NCI-H2171 treated with DMSO at 0.1 percent for 48 hours (cell line): ENCODE data around the gene LCN2.
"Not testable (repeated sequence)": the region's sequence is repeated elsewhere in the genome, so short reads cannot be mapped to it uniquely, and the experiment has no call there.

Experiments
- DNase-seq: peaks from one replicate; lab custom pipeline; 2025; lab: John Stamatoyannopoulos, UW

Gene LCN2

GRCh38 chr9:128167209-128167608 is 18.0 kb downstream of the LCN2 start:
- no peak for DNase-seq

GRCh38 chr9:128168731-128169308 is 19.6 kb downstream of the LCN2 start:
- DNase-seq = peak; percentile 35

GRCh38 chr9:128169492-128169891 is 20.2 kb downstream of the LCN2 start:
- DNase-seq = no peak

- DNase-seq = peak; percentile 99
Measured at GRCh38 chr9:128169925-128170324, 20.7 kb downstream of the LCN2 start.

- no peak for DNase-seq
Measured at GRCh38 chr9:128174062-128174461, 24.8 kb downstream of the LCN2 start.

- DNase-seq = no peak
Measured at GRCh38 chr9:128175102-128175563, 25.9 kb downstream of the LCN2 start.

- no peak for DNase-seq
Measured at GRCh38 chr9:128175726-128176125, 26.5 kb downstream of the LCN2 start.

- DNase-seq = no peak
Measured at GRCh38 chr9:128178806-128179431, 29.7 kb downstream of the LCN2 start.

- no peak for DNase-seq
Measured at GRCh38 chr9:128180001-128180400, 30.7 kb downstream of the LCN2 start.

- no peak for DNase-seq
Measured at GRCh38 chr9:128180447-128180846, 31.2 kb downstream of the LCN2 start.

- DNase-seq = not testable (repeated sequence)
Measured at GRCh38 chr9:128181480-128181879, 32.2 kb downstream of the LCN2 start.

- no peak for DNase-seq
Measured at GRCh38 chr9:128182893-128183588, 33.8 kb downstream of the LCN2 start.

GRCh38 chr9:128185979-128186965 is 37.0 kb downstream of the LCN2 start:
- no peak for DNase-seq

GRCh38 chr9:128187361-128187760 is 38.1 kb downstream of the LCN2 start:
- DNase-seq = no peak

- no peak for DNase-seq
Measured at GRCh38 chr9:128188209-128188608, 39.0 kb downstream of the LCN2 start.

GRCh38 chr9:128190013-128190412 is 40.8 kb downstream of the LCN2 start:
- DNase-seq = no peak

GRCh38 chr9:128190516-128191405 is 41.5 kb downstream of the LCN2 start:
- DNase-seq = no peak

GRCh38 chr9:128191406-128192046 is 42.3 kb downstream of the LCN2 start, which contains the start of gene CIZ1:
CIZ1 (minus strand) TSS chr9:128191572; CDS start chr9:128190857, 715 bp downstream.
- peak; percentile 64 for DNase-seq

GRCh38 chr9:128192601-128193371 is 43.5 kb downstream of the LCN2 start:
- peak; percentile 83 for DNase-seq
